GM19238 (cell line): ENCODE measurements around the gene COL10A1.
A peak's percentile ranks its signal among the peaks of the same experiment; 100 is the strongest.

Experiments used
- DNase-seq: peaks from one replicate; pipeline ENCODE4 v3.0.0; 2011; ENCODE audit warnings: low spot score; ENCODE audit not compliant: insufficient read length

Gene COL10A1

GRCh38 chr6:116087437-116088027 is 38.4 kb downstream of the COL10A1 start:
- peak; percentile 34 for DNase-seq

GRCh38 chr6:116084284-116084683 is 41.6 kb downstream of the COL10A1 start:
- no peak for DNase-seq

GRCh38 chr6:116083052-116083451 is 42.9 kb downstream of the COL10A1 start:
- DNase-seq: no peak

- DNase-seq: no peak
These were observed 47.0 kb downstream of the COL10A1 start for GRCh38 chr6:116078945-116079344.

- no peak for DNase-seq
These were observed 47.4 kb downstream of the COL10A1 start for GRCh38 chr6:116078522-116078921.

- no peak for DNase-seq
These were observed 51.1 kb downstream of the COL10A1 start for GRCh38 chr6:116074732-116075390.

GRCh38 chr6:116073765-116074440 is 52.0 kb downstream of the COL10A1 start:
- DNase-seq: no peak

- no peak for DNase-seq
These were observed 53.6 kb downstream of the COL10A1 start for GRCh38 chr6:116072368-116072767.

GRCh38 chr6:116070616-116071389 is 55.1 kb downstream of the COL10A1 start:
- no peak for DNase-seq

- no peak for DNase-seq
These were observed 55.8 kb downstream of the COL10A1 start for GRCh38 chr6:116070101-116070500.
